Smooth muscle cell (in vitro differentiated cells): ENCODE data around the gene CIITA. TPM values are rescaled to one million over a fixed set of nuclear protein-coding genes. Genes with fewer than 3 reads are reported as not detected.
A peak's percentile ranks its signal among the peaks of the same experiment; 100 is the strongest.

Experiments
- DNase-seq: peaks from one replicate; lab custom pipeline; 2025; ENCODE audit not compliant: unreplicated experiment; lab: John Stamatoyannopoulos, UW
- H2AFZ ChIP-seq: fragments of 200-600 bp; sonication (generic); 2 replicates; pipeline ENCODE4 v1.6.0; 2016; ENCODE audit warnings: antibody characterized with exemption, low read depth, mild to moderate bottlenecking
- H3F3A ChIP-seq: fragments of 200-600 bp; sonication (generic); 2 replicates; pipeline ENCODE4 v1.6.0; 2017; ENCODE audit warnings: antibody characterized with exemption, low read depth
- H3K27ac ChIP-seq: fragments of 200-600 bp; sonication (generic); 2 replicates; pipeline ENCODE4 v1.5.1; 2016; ENCODE audit warnings: low read depth, mild to moderate bottlenecking
- H3K27me3 ChIP-seq: fragments of 200-600 bp; sonication (generic); 2 replicates; pipeline ENCODE4 v1.6.1; 2016; ENCODE audit warnings: low read depth, mild to moderate bottlenecking
- H3K36me3 ChIP-seq: fragments of 200-600 bp; sonication (generic); 2 replicates; pipeline ENCODE4 v1.5.1; 2016; ENCODE audit warnings: low read depth
- H3K4me1 ChIP-seq: fragments of 200-600 bp; sonication (generic); 2 replicates; pipeline ENCODE4 v1.5.1; 2016; ENCODE audit warnings: low read depth
- H3K4me2 ChIP-seq: fragments of 200-600 bp; sonication (generic); 2 replicates; pipeline ENCODE4 v1.6.0; 2016; ENCODE audit warnings: mild to moderate bottlenecking
- H3K4me3 ChIP-seq: fragments of 200-600 bp; sonication (generic); 2 replicates; pipeline ENCODE4 v1.5.1; 2016; ENCODE audit warnings: mild to moderate bottlenecking
- H3K79me2 ChIP-seq: fragments of 200-600 bp; sonication (generic); 2 replicates; pipeline ENCODE4 v1.6.0; 2016; ENCODE audit warnings: low read depth, mild to moderate bottlenecking
- H3K9ac ChIP-seq: fragments of 200-600 bp; sonication (generic); 2 replicates; pipeline ENCODE4 v1.6.0; 2016; ENCODE audit warnings: low read depth
- H3K9me3 ChIP-seq: fragments of 200-600 bp; sonication (generic); replicated peaks from 2 replicates; pipeline ENCODE4 v1.5.1; 2016; ENCODE audit warnings: low read depth
- H4K20me1 ChIP-seq: fragments of 200-600 bp; sonication (generic); 2 replicates; pipeline ENCODE4 v1.6.0; 2016; ENCODE audit warnings: low read depth
- CTCF ChIP-seq: fragments of 200-600 bp; sonication (generic); IDR thresholded peaks from 2 replicates; pipeline ENCODE4 v1.5.1; 2017; ENCODE audit warnings: borderline replicate concordance, mild to moderate bottlenecking, antibody characterized with exemption; ENCODE audit not compliant: insufficient read depth, poor library complexity, severe bottlenecking
- WGBS: methylation state at CpG from one replicate; pipeline ENCODE4 v1.1.7; 2016; ENCODE audit warnings: low lambda C conversion rate; 5-methylcytosine and 5-hydroxymethylcytosine counted together
- polyA plus RNA-seq: library from polyadenylated mRNA; unstranded; fragments of >200 nt; fragmentation: Nextera tagmentation; extraction: Ambion mirVana; gene quantifications from 2 replicates; pipeline ENCODE4 v1.2.1, GENCODE V29; 2016
- total RNA-seq: library from RNA; depleted of rRNA; stranded (reverse); fragments of >200 nt; gene quantifications from 2 replicates; pipeline ENCODE4 v1.2.3, GENCODE V29; 2014

CIITA gene
- total and polyA plus RNA-seq, 2 experiments from 2014 or later: 0.31 TPM; not detected in 1

GRCh38 chr16:10964039-10964890, 87.3 kb downstream of the CIITA start:
- H3K9me3 ChIP-seq: no peaks in the 10 kb centered on the region
- peaks cover 6% of the 10 kb centered on the region for H3K4me1 ChIP-seq
- H3F3A ChIP-seq: peaks cover 5% of the 10 kb centered on the region
- H2AFZ ChIP-seq: no peak overlapping the region
- peaks cover 35% of the 10 kb centered on the region for H4K20me1 ChIP-seq
- TF ChIP-seq CTCF: peak; percentile 91
- no peaks in the 10 kb centered on the region for H3K36me3 ChIP-seq
- no peak overlapping the region for H3K4me3 ChIP-seq
- H3K27ac ChIP-seq: no peak overlapping the region
- peak overlapping the region; percentile 10 for H3K4me2 ChIP-seq
- H3K9ac ChIP-seq: no peak overlapping the region
- peak; percentile 48 for DNase-seq
- WGBS: 46% methylated on average over 20 of the region's 20 CpGs
- no peaks in the 10 kb centered on the region for H3K27me3 ChIP-seq
- H3K79me2 ChIP-seq: no peaks in the 10 kb centered on the region

GRCh38 chr16:10964891-10965326, 87.9 kb downstream of the CIITA start:
- no peak overlapping the region for H2AFZ ChIP-seq
- H3K27ac ChIP-seq: no peak overlapping the region
- no peak for TF ChIP-seq CTCF
- no peaks in the 10 kb centered on the region for H3K9me3 ChIP-seq
- no peaks in the 10 kb centered on the region for H3K36me3 ChIP-seq
- peaks cover 38% of the 10 kb centered on the region for H4K20me1 ChIP-seq
- WGBS: 96% methylated on average over 8 of the region's 8 CpGs
- H3K4me2 ChIP-seq: no peak overlapping the region
- no peak overlapping the region for H3K9ac ChIP-seq
- H3K79me2 ChIP-seq: peaks cover 3% of the 10 kb centered on the region
- no peak overlapping the region for H3K4me3 ChIP-seq
- peaks cover 6% of the 10 kb centered on the region for H3K4me1 ChIP-seq
- H3F3A ChIP-seq: peaks cover 5% of the 10 kb centered on the region
- DNase-seq: no peak
- no peaks in the 10 kb centered on the region for H3K27me3 ChIP-seq

- DNase-seq: no peak
- Histone ChIP-seq H3K4me3 (no peak overlapping the region), H4K20me1 (peaks cover 38% of the 10 kb centered on the region), H3K9ac (no peak overlapping the region), H2AFZ (no peak overlapping the region), H3K79me2 (peaks cover 3% of the 10 kb centered on the region), H3K4me1 (peaks cover 5% of the 10 kb centered on the region), H3K27ac (no peak overlapping the region), H3K27me3 (no peaks in the 10 kb centered on the region), H3F3A (peaks cover 2% of the 10 kb centered on the region), H3K4me2 (no peak overlapping the region), H3K36me3 (no peaks in the 10 kb centered on the region), H3K9me3 (no peaks in the 10 kb centered on the region)
- WGBS: 89% methylated on average over 6 of the region's 6 CpGs
- no peak for TF ChIP-seq CTCF
Measured at GRCh38 chr16:10965440-10966061, 88.5 kb downstream of the CIITA start.
